Measurements from ENCODE around the gene MID1. TPM values are rescaled to one million over a fixed set of nuclear protein-coding genes. Genes with fewer than 3 reads are reported as not detected.
"Not testable (repeated sequence)": the region's sequence is repeated elsewhere in the genome, so short reads cannot be mapped to it uniquely, and the experiment has no call there.

Gene MID1
- total RNA-seq, 2 donors from 2014 or later: 22.2 to 36.5 TPM

DNA sequence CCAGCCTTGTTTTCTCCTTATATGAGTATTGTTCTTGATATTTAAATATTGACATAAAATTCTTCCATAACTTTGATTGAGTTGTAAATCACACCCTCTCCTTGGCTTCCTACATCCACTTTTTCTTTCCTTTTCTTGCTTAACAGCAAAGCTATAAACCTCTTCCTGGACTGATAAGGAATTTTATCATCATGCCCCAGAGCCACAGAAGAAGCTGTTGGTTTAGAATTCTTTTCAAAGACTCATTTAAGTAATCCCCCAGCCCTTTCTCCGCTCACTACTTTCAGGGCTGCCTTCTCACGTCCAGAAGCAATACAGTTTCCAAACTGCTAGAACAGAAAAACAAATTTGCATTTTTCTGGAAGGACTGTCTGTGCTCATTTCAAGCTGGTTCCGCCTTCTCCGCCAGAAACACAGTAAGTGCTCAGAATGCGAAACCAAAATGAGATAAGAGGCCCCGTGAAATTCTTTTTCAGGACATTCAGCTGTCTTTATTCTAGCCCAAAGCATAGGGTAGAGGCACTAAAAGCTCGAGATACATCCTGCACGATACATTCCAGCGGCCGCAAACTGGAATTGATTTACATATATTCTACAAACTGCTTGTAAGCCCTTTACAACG, 849 bp downstream of the MID1 start:
- intact Hi-C loops (cut with DNase I): loop anchor here in 1 of 2 donors (10.0 kb wide), 1 partner anchor 435 kb away; no protein-coding TSS in a partner anchor
- DNase-seq (ENCODE audit: low spot score): no peak

- intact Hi-C loops (cut with DNase I): no loop called here
- DNase-seq (ENCODE audit: low spot score): no peak
Observed at GRCh38 chrX:10618961-10619360, 1.4 kb downstream of the MID1 start.

DNA sequence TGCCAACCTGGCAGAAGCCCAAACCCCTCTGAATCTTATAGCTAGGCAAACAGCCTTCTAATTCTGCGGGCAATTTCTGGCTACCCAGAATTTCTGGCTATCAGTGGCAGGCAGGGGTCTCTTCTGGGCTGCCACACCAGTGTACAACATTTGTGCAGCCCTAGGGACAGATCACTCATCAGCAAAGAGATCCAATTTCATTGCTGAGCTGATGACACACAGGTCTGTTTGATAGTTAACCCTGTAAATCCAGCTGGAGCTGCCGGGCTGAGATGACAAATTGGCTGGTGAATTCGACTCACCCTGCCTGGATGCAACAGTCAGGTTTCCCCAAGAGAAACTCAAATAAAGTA, 2.4 kb downstream of the MID1 start:
- no peak for DNase-seq (ENCODE audit: low spot score)
- intact Hi-C loops (cut with DNase I): no loop called here

- DNase-seq (ENCODE audit: low spot score): no peak
- intact Hi-C loops (cut with DNase I): no loop called here
Observed at GRCh38 chrX:10617186-10617998, 3.0 kb downstream of the MID1 start.

DNA sequence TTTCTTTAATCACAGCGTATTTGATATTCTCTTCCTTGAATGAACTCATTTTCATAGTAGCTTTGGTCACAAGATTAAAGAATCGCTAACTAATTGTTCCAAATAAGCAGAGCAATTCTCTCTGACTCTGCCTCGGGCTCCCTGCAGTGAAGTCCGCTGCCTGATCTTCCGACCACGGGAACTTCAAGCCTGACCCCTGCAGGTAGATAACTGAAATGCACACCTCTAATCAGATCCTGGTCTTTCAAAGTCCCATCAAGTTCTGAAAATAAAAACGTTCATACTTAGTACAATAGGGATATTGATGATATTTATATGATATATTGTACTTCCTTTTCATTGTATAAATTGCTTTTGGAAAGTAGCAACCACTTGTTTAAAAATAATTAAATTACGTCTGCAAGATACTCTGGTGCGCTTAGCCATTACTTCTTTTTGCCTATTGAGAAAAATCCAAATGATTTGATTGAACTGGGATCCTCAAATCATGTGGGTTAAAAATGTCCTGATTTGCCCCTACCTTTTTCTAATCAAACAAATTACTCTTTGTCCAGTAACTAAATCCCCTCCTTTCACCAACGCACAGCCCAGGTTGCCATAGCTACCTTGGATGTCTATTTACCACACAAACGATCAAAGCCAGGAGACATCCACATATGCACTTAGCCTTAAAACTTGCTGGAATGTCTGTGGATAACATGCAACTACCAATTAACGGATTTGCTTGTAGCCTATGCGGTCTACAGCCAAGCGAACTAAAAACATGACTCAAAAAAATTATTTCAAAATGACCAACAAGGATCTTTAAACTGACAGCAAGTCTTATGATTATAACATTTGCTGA, 4.2 kb downstream of the MID1 start:
- intact Hi-C loops (cut with DNase I): no loop called here
- DNase-seq (ENCODE audit: low spot score): no peak

GRCh38 chrX:10612215-10612614, 8.2 kb downstream of the MID1 start:
- no peak for DNase-seq (ENCODE audit: low spot score)
- intact Hi-C loops (cut with DNase I): no loop called here

DNA sequence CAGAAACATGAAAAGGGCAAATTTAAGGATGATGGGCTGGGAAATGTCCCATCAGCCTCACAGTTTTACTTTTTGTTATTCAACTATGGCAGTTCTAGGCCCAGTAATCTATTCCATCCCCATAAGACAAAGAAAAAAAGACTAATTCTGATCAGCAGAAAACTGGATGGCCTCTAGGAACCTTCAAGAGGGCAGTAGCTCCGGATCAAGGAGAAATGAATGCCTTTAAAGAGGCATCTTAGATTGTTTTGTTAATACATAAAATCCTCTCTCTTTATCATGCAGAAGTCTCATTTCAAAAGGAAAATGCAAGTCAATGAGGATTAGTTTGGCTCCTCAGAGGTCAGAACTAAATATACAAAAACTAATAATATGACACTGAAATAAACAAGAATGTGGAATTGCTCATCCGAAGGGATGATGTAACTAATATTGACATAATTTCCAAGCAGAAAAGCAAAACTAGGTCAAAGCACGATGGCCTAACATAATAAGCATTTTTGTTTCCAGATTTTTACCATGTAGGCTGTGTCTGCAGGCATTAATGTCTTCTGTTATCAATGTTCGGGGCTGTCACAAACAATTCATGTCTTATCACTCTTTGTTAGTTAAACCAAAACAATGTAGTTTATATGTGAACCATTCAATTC, 8.8 kb downstream of the MID1 start:
- no peak for DNase-seq (ENCODE audit: low spot score)
- intact Hi-C loops (cut with DNase I): no loop called here

GRCh38 chrX:10608099-10608498, 12.3 kb downstream of the MID1 start:
- no peak for DNase-seq (ENCODE audit: low spot score)
- intact Hi-C loops (cut with DNase I): no loop called here

- intact Hi-C loops (cut with DNase I): no loop called here
- no peak for DNase-seq (ENCODE audit: low spot score)
Observed at GRCh38 chrX:10607233-10607632, 13.2 kb downstream of the MID1 start.

- no peak for DNase-seq (ENCODE audit: low spot score)
- intact Hi-C loops (cut with DNase I): no loop called here
Observed at GRCh38 chrX:10603612-10604011, 16.8 kb downstream of the MID1 start.

- no peak for DNase-seq (ENCODE audit: low spot score)
- intact Hi-C loops (cut with DNase I): no loop called here
Observed at GRCh38 chrX:10602646-10603045, 17.7 kb downstream of the MID1 start.

DNA sequence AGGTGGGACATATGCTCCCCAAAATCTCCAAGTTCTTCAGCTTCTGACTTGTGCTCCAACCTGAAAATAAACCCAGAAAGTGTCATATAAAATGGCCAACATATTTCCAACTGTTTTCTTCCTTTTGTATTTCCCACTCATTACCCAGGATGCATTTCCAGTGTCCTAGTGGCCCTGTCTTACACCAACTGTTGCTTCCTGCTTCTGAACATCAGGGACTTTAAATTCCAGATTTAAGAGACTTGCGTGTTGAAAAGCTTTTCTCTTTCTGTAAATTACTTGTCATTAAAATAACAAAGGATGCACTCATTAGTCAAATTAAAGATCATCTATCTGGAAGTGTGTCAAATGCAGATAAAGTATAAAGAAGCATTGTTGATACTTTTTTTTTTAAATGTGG, 19.9 kb downstream of the MID1 start:
- no peak for DNase-seq (ENCODE audit: low spot score)
- intact Hi-C loops (cut with DNase I): no loop called here

DNA sequence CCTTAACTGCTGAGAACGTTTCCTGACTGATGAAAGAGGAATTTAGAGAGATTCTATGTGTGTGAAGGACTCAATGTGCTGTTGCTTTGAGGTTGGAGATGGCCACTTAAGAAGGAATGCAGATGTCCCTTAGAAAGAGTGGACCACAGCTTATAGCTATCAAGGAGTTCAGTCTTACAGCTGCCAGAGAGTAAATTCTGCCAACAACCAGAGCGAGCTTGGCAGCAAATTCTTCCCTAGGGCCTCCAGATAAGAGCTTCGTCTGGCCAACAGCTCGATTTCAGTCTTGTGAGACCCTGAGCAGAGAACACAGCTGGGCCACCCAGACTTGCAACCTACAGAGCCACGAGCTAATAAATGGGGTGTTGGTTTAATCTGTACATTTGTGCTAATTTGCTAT, 21.8 kb downstream of the MID1 start:
- DNase-seq (ENCODE audit: low spot score): no peak
- intact Hi-C loops (cut with DNase I): no loop called here

GRCh38 chrX:10597871-10598270, 22.5 kb downstream of the MID1 start:
- intact Hi-C loops (cut with DNase I): no loop called here
- no peak for DNase-seq (ENCODE audit: low spot score)

DNA sequence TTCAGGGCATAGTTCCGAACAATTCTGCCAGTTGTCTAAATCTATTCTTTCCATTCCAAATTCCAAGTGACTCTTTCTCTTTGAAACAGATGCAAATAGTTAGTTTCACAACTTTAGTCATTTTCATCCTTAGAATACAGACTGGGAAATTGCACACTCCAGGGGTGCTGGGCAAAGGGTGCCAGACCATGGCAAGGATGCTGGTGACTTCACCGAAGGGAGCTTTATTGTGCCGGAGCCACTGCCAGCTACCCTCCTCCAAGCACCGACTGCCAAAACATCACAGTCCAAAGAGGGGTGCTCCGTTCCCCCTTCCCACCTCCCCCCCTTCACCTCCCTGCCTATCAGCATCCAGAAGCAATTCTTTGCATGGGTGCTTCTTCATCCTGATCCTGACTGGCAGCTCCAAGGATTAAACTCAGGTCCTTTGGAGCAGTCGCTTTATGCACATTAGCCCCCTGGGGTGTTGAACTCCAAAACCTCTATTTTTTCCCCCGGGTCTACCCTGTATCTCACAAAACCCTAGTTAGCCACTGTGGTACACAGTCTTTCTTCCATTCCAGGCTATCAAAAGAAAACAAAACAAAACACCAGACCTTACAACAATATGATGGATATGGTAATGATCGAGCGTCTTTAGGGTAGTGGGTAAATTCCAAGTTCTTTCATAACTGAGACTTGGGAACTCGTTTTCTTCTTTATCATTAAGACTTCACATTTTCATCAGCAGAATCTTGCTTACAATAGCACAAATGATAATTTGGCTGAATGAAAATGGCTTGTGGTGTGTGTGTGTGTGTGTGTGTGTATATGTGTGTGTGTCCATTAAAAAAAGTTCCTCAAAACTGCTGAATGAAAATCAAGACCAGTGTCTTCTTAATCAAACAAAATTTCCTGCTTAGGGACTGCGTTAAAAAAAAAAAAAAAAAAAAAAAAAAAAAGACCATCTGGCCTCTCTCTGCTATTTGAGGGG, 28.7 kb downstream of the MID1 start:
- no peak for DNase-seq (ENCODE audit: low spot score)
- intact Hi-C loops (cut with DNase I): no loop called here

DNA sequence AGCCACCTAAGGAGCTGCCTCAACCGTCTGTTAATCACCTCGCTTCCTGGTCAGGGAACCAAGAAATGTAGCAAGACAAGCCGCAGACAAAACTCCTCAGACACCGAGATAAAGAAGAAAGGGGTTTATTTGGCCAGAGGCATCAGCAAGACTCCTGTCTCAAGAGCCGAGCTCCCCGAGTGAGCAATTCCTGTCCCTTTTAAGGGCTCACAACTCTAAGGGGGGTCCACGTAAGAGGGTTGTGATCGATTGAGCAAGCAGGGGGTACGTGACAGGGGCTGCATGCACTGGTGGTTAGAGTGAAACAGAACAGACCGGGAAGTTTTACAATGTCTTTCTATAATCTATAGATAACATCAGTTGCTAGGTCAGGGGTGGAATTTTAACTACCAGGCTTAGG, 30.6 kb downstream of the MID1 start:
- DNase-seq (ENCODE audit: low spot score); intact Hi-C loops (cut with DNase I): not testable (repeated sequence)

- intact Hi-C loops (cut with DNase I): no loop called here
- no peak for DNase-seq (ENCODE audit: low spot score)
Observed at GRCh38 chrX:10589098-10589497, 31.3 kb downstream of the MID1 start.

DNA sequence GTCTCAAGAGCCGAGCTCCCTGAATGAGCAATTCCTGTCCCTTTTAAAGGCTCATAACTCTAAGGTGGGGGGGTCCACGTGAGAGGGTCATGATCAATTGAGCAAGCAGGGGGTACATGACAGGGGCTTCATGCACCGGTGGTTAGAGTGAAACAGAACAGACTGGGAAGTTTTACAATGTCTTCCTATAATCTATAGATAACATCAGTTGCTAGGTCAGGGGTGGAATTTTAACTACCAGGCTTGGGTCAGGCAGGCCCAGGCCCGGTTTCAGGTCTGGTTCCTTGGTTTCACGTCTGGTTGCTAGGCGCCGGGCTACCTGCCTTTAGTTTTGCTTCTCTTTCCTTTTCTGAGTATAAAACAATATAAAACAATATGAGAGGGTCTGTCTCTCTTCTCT, 35.5 kb downstream of the MID1 start:
- DNase-seq (ENCODE audit: low spot score); intact Hi-C loops (cut with DNase I): not testable (repeated sequence)

GRCh38 chrX:10582945-10583344, 37.4 kb downstream of the MID1 start:
- intact Hi-C loops (cut with DNase I): no loop called here
- DNase-seq (ENCODE audit: low spot score): no peak

Measured in posterior vena cava (tissue), 2 donors.